HUES64 (cell line): Measurements from ENCODE around the gene TRDN.

Experiments
- H3K27ac ChIP-seq: 2 replicates; pipeline ENCODE4 v1.7.0; 2013; ENCODE audit warnings: low read depth, low read length, inconsistent platforms
- H3K27me3 ChIP-seq: 2 replicates; pipeline ENCODE4 v1.6.1; 2013; ENCODE audit warnings: mild to moderate bottlenecking, low read length; ENCODE audit not compliant: insufficient read depth
- H3K36me3 ChIP-seq: 2 replicates; pipeline ENCODE4 v1.6.1; 2013; ENCODE audit warnings: mild to moderate bottlenecking, low read length; ENCODE audit not compliant: insufficient read depth
- H3K4me1 ChIP-seq: 2 replicates; pipeline ENCODE4 v1.6.1; 2013; ENCODE audit warnings: mild to moderate bottlenecking, low read length, moderate library complexity; ENCODE audit not compliant: insufficient read depth
- H3K4me3 ChIP-seq: 2 replicates; pipeline ENCODE4 v1.5.1; 2013; ENCODE audit warnings: mild to moderate bottlenecking, low read length, moderate library complexity
- H3K9ac ChIP-seq: 2 replicates; pipeline ENCODE4 v1.6.1; 2013; ENCODE audit warnings: mild to moderate bottlenecking, low read depth, low read length
- H3K9me3 ChIP-seq: 2 replicates; pipeline ENCODE4 v1.6.1; 2013; ENCODE audit warnings: low read depth, low read length; ENCODE audit not compliant: insufficient read depth
- WGBS: fragments of 150-250, 120-280 bp; methylation state at CpG from one replicate; pipeline ENCODE4 v1.1.7; 2013; ENCODE audit warnings: missing lambda C conversion rate; 5-methylcytosine and 5-hydroxymethylcytosine counted together

The TRDN gene

DNA sequence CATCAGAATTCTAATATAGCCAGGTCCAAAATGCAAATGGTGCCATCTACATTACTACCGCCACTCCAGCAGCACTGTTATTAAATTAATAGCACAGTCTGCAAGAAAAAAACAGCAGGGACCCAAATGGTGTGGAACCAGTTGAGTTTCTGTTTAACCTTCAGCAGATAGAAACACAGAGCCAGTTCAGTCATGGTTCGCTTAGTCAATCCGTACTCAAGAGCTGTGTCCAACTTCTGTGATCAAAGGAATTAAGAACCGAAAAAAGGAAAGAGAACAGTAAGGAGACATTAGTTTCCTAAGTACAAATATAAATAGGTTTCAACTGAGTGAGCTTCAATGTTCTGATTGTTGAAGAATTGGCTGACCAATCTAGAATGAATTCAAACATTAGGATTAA is 107.7 kb downstream of the TRDN start:
- WGBS, result 94% methylated on average over 4 of the region's 4 CpGs
- H3K27me3 ChIP-seq, result no peaks in the 10 kb centered on the region
- no peak overlapping the region for H3K4me3 ChIP-seq
- no peaks in the 10 kb centered on the region for H3K4me1 ChIP-seq
- no peak overlapping the region for H3K27ac ChIP-seq
- H3K9ac ChIP-seq, result no peak overlapping the region
- no peaks in the 10 kb centered on the region for H3K36me3 ChIP-seq
- H3K9me3 ChIP-seq, result no peaks in the 10 kb centered on the region

GRCh38 chr6:123527406-123527805 is 109.3 kb downstream of the TRDN start:
- 100% methylated on average over 1 of the region's 3 CpGs for WGBS
- no peak overlapping the region for H3K9ac ChIP-seq
- no peak overlapping the region for H3K4me3 ChIP-seq
- no peaks in the 10 kb centered on the region for H3K36me3 ChIP-seq
- H3K27me3 ChIP-seq, result no peaks in the 10 kb centered on the region
- H3K4me1 ChIP-seq, result no peaks in the 10 kb centered on the region
- no peaks in the 10 kb centered on the region for H3K9me3 ChIP-seq
- H3K27ac ChIP-seq, result no peak overlapping the region

DNA sequence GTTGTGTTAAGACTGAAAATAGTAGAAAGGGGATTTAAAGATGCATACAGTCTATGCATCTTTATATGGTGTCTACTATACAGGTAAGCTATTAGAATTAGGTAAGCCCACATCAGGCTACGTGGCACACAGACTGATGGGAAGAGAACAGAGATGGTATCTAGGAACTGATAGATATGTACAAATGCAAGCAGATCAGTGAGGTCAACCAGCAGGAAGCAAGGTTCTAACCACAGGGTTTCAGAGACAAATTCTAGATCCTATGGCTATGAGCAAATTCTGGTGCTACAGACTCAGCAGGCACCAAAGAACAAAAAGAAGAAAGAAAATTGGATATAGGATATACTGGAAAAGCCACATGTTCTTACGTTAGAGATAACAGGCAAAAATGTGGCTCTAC is 110.6 kb downstream of the TRDN start:
- 94% methylated on average over 2 of the region's 2 CpGs for WGBS

DNA sequence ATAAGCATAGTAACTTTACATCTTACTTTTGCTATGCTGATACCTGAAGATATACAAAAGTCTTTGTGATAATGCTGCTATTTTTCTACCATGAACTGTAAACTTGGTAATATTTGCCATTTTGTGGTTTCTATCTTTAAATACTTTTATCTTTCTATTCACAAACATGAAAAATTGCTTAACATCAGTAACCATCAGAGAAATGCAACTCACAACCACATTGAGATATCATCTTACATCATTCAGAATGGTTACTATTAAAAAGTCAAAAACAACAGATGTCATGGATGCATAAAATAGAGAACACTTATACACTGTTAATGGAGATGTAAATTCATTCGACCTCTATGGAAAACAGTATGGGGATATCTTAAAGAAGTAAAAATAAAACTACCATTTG is 112.0 kb downstream of the TRDN start:
- Histone ChIP-seq H3K27me3 (no peaks in the 10 kb centered on the region), H3K27ac (no peak overlapping the region), H3K9me3 (no peaks in the 10 kb centered on the region), H3K9ac (no peak overlapping the region), H3K36me3 (no peaks in the 10 kb centered on the region), H3K4me3 (no peak overlapping the region), H3K4me1 (no peaks in the 10 kb centered on the region)
- no CpG with 5 or more reads among the region's 1 CpG for WGBS

More for the DNA sequence above, 110.6 kb downstream of the TRDN start:
- H3K9ac ChIP-seq, result no peak overlapping the region
- no peaks in the 10 kb centered on the region for H3K9me3 ChIP-seq
- H3K4me3 ChIP-seq, result no peak overlapping the region
- no peak overlapping the region for H3K27ac ChIP-seq
- no peaks in the 10 kb centered on the region for H3K27me3 ChIP-seq
- H3K36me3 ChIP-seq, result no peaks in the 10 kb centered on the region
- no peaks in the 10 kb centered on the region for H3K4me1 ChIP-seq

GRCh38 chr6:123520217-123520616 is 116.5 kb downstream of the TRDN start:
- H3K27me3 ChIP-seq, result no peaks in the 10 kb centered on the region
- WGBS, result 96% methylated on average over 3 of the region's 3 CpGs
- no peaks in the 10 kb centered on the region for H3K36me3 ChIP-seq

GRCh38 chr6:123519189-123519505 is 117.6 kb downstream of the TRDN start:
- no peaks in the 10 kb centered on the region for H3K9me3 ChIP-seq
- H3K4me3 ChIP-seq, result no peak overlapping the region
- no peaks in the 10 kb centered on the region for H3K27me3 ChIP-seq
- no peak overlapping the region for H3K27ac ChIP-seq
- no peaks in the 10 kb centered on the region for H3K36me3 ChIP-seq
- H3K4me1 ChIP-seq, result peaks cover 7% of the 10 kb centered on the region
- no peak overlapping the region for H3K9ac ChIP-seq

More at GRCh38 chr6:123520217-123520616, 116.5 kb downstream of the TRDN start:
- Histone ChIP-seq H3K9ac (no peak overlapping the region), H3K9me3 (no peaks in the 10 kb centered on the region), H3K4me3 (no peak overlapping the region), H3K27ac (no peak overlapping the region), H3K4me1 (peaks cover 7% of the 10 kb centered on the region)

GRCh38 chr6:123518441-123519188 is 118.1 kb downstream of the TRDN start:
- H3K27ac ChIP-seq, result no peak overlapping the region
- no peak overlapping the region for H3K4me3 ChIP-seq
- no peaks in the 10 kb centered on the region for H3K9me3 ChIP-seq
- H3K9ac ChIP-seq, result no peak overlapping the region
- no peaks in the 10 kb centered on the region for H3K27me3 ChIP-seq
- H3K36me3 ChIP-seq, result no peaks in the 10 kb centered on the region
- H3K4me1 ChIP-seq, result peaks cover 7% of the 10 kb centered on the region
- 80% methylated on average over 5 of the region's 5 CpGs for WGBS

- no peak overlapping the region for H3K27ac ChIP-seq
- no peaks in the 10 kb centered on the region for H3K36me3 ChIP-seq
- no peaks in the 10 kb centered on the region for H3K9me3 ChIP-seq
- H3K4me3 ChIP-seq, result no peak overlapping the region
- H3K4me1 ChIP-seq, result peaks cover 7% of the 10 kb centered on the region
- WGBS, result 96% methylated on average over 1 of the region's 2 CpGs
- H3K27me3 ChIP-seq, result no peaks in the 10 kb centered on the region
- H3K9ac ChIP-seq, result no peak overlapping the region
Observed at GRCh38 chr6:123515715-123516114, 121.0 kb downstream of the TRDN start.

- no CpG with 5 or more reads among the region's 1 CpG for WGBS
- Histone ChIP-seq H3K27me3 (no peaks in the 10 kb centered on the region), H3K27ac (no peak overlapping the region), H3K9ac (no peak overlapping the region), H3K9me3 (no peaks in the 10 kb centered on the region), H3K4me1 (no peaks in the 10 kb centered on the region), H3K4me3 (no peak overlapping the region), H3K36me3 (no peaks in the 10 kb centered on the region)
Observed at GRCh38 chr6:123509112-123509511, 127.6 kb downstream of the TRDN start.

DNA sequence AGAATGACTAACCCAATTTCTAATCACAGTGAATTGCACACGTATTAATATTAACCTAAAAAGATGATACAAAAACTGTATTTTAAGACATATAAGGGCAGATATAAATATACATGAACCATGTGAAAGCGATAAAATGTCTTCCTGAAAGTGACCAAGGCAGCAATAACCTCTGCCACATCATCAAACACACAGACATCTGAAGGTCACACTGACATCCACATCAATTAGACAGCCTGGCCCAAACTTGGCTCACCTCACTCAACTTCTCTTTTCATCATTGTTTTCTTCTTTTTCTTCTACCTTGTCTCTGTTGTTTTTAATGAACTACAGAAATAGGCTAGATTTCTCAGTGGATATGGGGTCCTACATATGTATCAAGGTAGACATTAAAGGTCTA is 128.5 kb downstream of the TRDN start:
- Histone ChIP-seq H3K4me1 (no peaks in the 10 kb centered on the region), H3K9me3 (no peaks in the 10 kb centered on the region), H3K27me3 (no peaks in the 10 kb centered on the region), H3K27ac (no peak overlapping the region), H3K9ac (no peak overlapping the region), H3K4me3 (no peak overlapping the region), H3K36me3 (no peaks in the 10 kb centered on the region)
- 0% methylated on average over 1 of the region's 2 CpGs for WGBS

DNA sequence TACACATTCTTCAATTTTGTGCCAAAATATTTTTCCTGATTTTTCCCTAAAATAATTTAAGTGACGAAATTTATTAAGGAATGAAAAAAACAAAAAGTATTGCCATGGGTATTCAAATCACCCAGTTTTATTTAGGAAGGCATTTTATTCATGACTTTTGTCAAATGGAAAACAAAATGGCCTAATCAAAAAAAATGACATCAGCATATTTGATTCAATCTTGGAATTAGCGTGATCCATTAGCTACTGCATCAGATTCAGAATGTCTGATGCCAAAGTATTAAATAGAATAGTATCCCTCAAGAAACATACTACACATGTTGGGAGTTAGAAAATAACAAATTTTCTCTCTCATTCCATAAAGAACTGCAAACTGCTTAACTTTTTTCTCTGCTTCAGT is 129.2 kb downstream of the TRDN start:
- Histone ChIP-seq H3K36me3 (no peaks in the 10 kb centered on the region), H3K9ac (no peak overlapping the region), H3K4me1 (no peaks in the 10 kb centered on the region), H3K27me3 (no peaks in the 10 kb centered on the region), H3K4me3 (no peak overlapping the region), H3K9me3 (no peaks in the 10 kb centered on the region), H3K27ac (no peak overlapping the region)
- 0% methylated on average over 1 of the region's 2 CpGs for WGBS

GRCh38 chr6:123503619-123504018 is 133.1 kb downstream of the TRDN start:
- Histone ChIP-seq H3K27me3 (no peaks in the 10 kb centered on the region), H3K4me3 (no peak overlapping the region), H3K9ac (no peak overlapping the region), H3K36me3 (no peaks in the 10 kb centered on the region), H3K9me3 (no peaks in the 10 kb centered on the region), H3K27ac (no peak overlapping the region), H3K4me1 (no peaks in the 10 kb centered on the region)
- WGBS, result 100% methylated on average over 1 of the region's 1 CpG
